Cerebellar cortex (tissue), 1 donor: ENCODE data around the gene EDEM2.
"Not testable (repeated sequence)": the region's sequence is repeated elsewhere in the genome, so short reads cannot be mapped to it uniquely, and the experiment has no call there.

Experiments
- DNase-seq: peaks from one replicate; pipeline ENCODE4 v3.0.0-alpha.2; 2015; ENCODE audit warnings: low spot score

Gene EDEM2, protein sequence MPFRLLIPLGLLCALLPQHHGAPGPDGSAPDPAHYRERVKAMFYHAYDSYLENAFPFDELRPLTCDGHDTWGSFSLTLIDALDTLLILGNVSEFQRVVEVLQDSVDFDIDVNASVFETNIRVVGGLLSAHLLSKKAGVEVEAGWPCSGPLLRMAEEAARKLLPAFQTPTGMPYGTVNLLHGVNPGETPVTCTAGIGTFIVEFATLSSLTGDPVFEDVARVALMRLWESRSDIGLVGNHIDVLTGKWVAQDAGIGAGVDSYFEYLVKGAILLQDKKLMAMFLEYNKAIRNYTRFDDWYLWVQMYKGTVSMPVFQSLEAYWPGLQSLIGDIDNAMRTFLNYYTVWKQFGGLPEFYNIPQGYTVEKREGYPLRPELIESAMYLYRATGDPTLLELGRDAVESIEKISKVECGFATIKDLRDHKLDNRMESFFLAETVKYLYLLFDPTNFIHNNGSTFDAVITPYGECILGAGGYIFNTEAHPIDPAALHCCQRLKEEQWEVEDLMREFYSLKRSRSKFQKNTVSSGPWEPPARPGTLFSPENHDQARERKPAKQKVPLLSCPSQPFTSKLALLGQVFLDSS

DNA sequence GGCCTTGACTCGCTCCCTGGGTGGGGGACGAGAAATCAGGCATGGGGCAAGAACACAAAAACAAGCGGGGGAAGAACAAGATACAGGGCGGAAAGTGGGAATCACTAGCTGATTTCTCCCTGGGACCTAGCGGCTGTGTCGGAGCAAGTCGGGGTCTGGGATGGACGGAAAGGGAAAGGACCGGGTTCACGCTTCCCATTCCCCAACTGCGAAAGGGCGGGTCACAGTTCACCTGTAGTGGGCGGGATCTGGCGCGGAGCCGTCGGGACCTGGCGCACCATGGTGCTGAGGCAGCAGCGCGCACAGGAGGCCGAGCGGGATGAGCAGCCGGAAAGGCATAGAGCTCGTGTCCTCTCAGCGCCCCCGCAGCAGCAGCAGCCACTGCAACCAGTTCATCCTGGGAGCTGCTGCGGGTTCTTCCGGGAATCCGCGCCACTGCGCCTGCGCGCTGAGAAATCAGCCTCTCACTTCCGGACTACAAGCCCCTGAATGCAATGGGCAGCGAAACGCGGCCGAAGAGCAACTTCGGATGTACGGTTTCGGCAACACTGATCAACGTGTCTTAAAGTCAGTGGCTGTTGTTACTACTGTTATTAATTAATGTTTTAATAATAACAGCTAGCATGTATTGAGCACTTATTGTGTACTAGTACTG, at the start of gene EDEM2:
TSS of gene EDEM2 (minus strand) at position 417 of the 655 bp plus-strand sequence. CDS start at position 339, 78 bp downstream.
- DNase-seq = peak; percentile 97

DNA sequence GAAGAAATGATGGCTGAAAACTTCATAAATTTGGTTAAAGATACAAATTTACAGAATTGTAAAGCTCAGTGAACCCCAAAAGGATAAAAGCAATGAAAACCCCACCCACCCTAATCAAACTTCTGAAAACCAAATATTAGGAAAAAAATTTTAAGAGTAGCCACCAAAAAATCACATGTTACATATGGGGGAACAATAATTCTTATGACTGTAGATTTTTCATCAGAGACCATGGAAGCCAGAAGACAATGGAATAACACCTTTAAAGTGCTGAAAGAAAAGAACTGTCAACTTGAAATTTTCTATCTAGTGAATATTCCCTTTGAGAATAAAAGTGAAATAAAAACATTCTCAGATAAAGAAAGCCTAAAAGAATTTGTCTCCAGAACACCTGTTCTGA, 49.2 kb upstream of the EDEM2 start:
- DNase-seq = no peak

DNA sequence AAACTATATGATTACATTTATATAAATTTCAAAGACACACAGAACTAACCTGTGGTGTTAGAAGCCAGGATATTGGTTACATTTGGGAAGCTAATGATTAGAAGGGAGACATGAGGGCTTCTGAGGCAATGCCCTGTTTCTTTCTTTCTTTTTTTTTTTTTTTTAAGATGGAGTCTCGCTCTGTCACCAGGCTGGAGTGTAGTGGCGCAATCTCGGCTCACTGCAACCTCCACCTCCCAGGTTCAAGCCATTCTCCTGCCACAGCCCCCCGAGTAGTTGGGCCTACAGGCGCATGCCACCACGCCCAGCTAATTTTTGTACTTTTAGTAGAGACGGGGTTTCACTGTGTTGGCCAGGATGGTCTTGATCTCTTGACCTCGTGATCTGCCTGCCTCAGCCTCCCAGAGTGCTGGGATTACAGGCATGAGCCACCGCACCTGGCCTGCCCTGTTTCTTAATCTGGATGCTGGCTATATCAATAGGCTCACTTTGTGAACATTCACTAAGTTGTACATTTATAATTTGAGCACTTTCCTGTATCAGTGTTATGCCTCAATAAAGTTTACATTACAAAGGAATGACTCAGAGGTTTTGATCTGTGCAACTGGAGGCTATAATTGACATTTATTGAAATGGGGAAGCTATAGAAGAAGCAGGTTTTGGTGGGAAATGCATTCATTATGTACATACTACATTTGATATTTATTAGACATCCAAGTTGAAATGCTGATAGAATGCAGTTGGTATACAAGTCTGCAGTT, 46.1 kb upstream of the EDEM2 start:
- DNase-seq = not testable (repeated sequence)

DNA sequence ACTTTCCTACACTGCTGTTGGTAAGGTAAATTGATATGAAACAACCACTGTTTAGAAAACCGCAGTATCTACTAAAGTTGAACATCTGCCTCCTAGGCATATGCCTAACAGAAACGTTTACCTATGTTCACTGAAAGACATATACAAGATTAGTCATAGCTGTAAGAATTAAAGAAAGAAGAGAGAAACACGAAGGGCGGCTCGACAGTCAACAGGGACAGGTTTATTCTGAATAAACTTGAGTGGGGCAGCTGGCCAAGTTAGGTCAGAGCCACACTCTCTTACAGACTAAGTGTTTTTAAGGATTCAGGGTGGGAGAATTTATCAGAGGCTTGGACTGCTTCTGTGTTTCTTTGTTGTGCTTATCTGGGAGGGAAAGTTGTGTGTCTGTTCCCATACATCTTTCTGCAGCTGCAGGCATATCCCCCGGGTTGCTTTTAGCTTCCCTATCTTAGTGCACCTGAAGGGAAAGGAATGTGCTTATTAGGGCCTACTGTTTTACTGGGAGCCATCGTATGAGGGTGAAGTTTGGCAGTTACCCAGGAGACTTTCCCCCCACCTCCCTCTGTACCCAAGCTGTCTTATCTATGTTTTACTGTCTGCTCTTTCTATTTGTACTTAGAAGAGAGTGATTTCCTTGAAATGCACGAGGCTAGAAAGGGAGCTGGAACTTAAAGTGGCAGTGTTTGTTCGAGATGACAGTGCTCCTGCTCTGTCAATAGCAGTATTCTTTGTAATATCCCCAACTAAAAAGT, 45.2 kb upstream of the EDEM2 start:
- no peak for DNase-seq

DNA sequence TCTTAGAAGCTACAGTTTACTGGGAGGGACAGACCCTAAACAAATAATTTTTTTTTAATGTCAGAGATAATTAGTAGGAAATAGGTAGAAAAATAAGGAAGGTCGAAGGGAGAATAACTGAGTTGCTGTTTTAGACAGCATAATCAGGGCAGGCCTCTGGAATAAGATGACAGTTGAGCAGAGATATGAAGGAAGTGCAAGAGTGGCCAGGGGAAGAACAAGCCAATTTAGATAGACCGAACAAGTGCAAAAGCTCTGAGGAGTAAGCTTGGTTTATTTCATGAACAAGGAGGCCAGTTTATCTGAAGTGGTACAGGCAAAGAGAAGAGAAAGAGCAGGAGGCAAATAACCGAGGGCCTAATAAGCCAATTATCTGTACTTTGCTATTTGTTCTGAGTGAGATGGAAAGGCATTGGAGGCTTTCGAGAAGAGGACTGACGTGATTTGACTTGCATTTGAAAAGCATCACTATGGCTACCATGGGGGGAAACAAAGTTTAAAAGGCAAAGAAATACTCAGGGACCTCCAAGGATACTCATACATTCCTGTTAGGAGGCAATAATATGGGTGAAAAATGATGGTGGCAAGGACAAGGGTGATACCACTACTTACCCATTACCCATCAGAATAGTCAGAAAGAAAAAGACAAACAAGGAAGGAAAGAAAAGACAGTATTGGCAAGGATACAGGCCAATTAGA, 44.4 kb upstream of the EDEM2 start:
- no peak for DNase-seq

DNA sequence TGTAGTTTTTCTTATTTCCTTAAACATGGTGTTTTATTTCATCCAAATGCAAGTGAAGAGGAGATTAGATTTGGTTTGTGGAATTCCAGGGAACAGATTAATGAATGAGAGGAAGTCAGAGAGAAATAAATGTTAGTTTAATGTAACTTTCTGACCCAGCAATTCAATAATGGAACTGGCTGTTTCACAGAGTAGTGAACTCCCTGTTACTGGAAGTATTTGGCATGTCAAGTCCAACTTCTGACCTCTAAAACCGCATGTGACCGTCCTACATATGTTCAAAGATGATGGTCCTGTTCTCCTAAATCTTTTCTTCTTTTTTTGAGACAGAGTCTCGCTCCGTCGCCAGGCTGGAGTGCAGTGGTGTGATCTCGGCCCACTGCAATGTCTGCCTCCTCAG, 43.4 kb upstream of the EDEM2 start:
- no peak for DNase-seq

DNA sequence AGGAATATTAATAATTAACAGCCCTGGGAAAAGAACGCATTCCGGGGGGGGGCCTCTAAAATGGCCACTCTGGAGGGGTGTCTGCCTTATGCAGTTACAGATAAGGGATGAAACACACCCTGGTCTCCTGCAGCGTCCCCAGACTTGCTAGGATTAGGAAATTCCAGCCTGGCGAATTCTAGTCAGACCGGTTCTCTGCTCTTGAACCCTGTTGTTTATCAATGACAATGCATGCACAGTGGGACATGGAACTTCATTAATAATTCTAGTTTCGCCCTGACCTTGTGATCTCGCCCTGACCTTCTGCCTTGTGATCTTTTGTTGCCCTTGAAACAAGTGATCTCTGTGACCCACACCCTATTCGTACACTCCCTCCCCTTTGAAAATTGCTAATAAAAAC, 42.1 kb upstream of the EDEM2 start:
- not testable (repeated sequence) for DNase-seq

DNA sequence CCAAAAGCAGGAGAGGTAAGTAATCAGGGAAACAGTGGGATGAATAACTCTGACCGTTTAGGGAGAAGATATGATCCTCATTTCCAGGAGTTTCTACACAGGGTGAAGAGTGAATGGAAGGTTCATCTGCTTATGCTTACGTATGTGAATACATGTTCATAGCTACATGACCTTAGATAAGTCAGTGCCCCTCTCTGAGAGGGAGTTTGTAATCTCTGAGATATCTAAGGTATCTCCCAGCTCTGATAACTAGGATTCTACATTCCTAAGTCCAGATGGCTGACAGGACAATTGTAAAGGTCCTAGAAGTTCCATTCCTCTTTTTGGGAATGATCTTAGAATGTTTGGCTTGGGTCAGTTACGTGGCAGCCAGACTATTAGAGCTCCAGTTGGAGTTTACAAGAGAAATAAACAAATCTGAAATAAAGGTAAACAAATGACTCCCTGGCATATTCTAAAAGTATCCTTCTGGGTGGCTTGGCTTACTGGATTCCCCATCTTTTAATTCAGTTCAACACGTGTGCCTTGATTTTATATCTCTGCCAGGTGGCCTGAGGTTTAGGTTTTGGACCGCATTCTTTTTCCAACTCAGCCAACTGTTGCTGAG, 40.6 kb upstream of the EDEM2 start:
- DNase-seq = no peak

DNA sequence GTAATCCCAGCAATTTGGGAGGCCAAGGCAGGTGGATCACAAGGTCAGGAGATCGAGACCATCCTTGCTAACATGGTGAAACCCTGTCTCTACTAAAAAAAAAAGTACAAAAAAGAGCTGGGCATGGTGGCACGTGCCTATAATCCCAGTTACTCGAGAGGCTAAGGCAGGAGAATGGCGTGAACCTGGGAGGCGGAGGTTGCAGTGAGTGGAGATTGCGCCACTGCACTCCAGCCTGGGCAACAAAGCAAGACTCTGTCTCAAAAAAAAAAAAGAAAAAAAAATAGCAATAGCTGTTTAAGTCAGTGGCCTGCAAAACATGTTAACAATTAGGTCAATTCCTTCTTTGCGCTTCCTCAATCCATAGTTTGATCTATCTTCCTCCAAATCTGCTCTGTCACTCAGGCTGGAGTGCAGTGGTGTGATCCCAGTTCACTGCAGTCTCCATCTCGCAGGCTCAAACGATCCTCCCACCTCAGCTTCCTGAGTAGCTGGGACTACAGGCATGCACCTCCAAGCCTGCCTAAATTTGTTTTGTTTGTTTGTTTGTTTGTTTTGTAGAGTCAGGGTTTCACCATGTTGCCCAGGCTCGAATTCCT, 39.7 kb upstream of the EDEM2 start:
- not testable (repeated sequence) for DNase-seq

DNA sequence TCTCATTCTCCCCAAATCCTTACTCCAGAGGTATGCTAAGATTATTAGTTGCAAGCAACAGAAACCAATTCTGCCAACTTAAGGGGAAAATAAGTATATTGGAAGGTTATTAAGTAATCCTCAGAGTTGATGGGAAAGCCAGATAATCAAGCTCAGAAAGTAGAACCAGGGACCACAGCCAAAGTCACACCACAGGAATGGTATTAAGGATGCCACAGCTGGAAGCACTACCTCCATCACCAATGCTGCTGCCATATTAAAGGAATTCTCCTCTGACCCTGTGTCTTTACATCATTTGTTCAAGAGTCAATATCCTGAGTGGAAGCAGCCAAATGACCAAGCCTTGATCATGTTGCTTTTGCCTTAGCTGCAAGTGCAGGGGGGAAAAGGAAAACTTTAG, 34.6 kb upstream of the EDEM2 start:
- peak; percentile 52 for DNase-seq

DNA sequence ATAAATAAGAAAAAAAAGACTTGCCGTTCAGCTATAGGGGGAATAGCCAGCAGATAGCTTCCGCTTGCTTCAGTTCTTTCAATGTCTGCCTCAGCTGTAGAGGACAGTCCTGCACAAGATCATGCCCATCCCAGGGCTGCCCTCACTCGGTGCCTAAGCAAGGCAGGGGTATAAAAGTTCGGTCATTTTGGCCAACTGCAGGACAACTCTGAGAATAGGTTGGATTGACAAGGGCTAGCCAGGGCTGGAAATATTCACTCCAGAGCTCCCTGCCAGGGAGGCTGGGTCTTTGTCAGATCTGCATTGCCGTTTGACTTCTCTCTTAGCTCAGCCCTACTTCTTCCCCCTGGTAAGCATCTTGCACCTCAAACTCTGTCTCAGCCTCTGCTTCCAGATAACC, 33.1 kb upstream of the EDEM2 start:
- DNase-seq = peak; percentile 51

DNA sequence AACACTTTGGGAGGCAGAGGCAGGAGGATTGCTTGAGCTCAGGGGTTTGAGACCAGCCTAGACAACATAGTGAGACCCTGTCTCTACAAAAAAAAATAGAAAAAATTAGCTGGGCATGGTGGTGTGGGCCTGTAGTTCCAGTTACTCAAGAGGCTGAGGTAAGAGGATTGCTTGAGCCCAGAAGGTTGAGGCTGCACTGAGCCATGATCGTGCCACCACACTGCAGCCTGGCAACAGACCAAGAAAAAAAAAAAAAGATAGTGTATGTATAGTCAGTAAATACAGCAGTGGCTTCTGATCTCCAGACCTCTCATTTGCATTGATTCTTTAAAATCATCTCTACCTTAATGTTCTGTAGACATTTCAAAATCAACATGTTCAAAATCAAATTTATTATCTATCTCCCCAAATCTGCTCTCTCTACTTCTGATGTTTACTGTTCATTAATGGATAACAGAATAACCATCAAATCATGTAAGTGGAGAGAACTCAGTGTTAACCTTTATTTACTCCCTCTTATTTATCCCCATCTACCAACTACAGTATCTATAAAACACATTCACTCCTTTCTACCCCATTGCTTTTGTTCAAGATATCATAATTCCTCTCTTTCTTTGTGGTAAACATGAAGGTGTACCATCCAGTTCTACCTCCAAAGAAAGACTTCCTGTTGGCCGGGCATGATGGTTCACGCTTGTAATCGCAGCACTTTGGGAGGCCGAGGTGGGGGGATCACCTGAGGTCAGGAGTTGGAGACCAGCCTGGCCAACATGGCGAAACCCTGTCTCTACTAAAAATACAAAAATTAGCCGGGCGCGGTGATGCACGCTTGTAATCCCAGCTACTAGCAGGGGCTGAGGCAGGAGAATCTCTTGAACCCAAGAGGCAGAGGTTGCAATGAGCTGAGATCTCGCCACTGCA, 32.4 kb upstream of the EDEM2 start:
- DNase-seq = no peak

DNA sequence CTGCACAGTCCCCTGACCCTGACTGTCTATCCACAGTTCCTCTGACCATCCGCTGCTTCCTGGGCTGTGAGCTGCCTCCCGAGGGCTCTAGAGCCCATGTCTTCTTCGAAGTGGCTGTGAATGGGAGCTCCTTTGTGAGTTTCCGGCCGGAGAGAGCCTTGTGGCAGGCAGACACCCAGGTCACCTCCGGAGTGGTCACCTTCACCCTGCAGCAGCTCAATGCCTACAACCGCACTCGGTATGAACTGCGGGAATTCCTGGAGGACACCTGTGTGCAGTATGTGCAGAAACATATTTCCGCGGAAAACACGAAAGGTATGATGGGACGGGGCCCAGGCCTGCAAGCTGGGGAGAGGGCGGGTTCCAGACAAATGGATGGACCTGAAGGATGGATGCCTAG, 29.0 kb upstream of the EDEM2 start:
- no peak for DNase-seq

DNA sequence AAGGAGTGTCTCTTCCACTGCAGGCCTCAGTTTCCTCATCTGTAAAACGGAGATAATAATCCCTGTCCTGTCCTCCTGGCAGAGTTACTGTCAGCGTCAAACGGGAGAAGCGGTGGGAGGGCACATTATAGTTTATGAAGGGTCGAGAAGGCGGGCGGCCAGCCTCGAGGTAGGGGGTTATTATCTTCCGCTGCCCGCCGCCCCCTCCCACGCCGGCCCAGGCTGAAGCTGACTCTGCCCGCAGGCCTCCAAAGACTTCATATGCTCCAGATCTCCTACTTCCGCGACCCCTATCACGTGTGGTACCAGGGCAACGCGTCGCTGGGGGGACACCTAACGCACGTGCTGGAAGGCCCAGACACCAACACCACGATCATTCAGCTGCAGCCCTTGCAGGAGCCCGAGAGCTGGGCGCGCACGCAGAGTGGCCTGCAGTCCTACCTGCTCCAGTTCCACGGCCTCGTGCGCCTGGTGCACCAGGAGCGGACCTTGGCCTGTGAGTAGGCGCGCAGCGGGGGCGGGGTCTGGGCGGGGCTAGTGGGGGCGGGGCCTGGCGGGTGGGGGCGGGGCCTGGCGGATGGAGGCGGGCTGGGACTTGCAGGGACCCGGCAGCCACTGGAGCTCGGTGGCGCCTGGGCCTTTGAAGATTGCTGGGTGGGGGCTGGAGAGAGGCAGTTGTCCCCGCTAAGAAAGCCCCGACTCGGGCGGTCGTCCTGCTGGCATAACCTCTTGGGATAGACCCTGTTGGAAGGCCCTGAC, 27.5 kb upstream of the EDEM2 start:
- peak; percentile 79 for DNase-seq

DNA sequence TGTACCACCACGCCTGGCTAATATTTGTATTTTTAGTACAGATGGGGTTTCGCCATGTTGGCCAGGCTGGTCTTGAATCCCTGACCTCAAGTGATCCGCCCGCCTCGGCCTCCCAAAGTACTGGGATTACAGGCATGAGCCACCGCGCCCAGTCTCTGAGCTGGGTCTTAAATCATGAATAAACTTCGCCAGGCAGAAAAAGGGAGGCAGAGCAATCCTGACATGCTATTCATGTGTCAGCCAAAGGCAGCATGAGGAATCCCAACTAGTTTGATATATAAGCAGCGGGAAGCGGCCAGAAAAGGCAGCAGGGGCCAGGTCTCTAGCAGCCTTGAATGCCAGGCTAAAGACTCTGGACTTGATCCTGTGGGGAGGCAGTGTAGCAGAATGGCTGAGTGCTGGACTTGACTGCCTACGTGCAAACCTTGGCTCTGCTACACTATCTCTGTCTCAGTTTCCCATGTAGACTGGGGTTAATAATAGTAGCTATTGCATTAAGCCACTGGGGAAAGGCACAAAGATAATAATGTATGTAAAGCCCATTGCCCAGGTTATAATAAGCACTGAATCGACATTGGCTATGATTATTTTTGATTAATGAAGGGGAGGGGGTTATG, 26.5 kb upstream of the EDEM2 start:
- DNase-seq = no peak

DNA sequence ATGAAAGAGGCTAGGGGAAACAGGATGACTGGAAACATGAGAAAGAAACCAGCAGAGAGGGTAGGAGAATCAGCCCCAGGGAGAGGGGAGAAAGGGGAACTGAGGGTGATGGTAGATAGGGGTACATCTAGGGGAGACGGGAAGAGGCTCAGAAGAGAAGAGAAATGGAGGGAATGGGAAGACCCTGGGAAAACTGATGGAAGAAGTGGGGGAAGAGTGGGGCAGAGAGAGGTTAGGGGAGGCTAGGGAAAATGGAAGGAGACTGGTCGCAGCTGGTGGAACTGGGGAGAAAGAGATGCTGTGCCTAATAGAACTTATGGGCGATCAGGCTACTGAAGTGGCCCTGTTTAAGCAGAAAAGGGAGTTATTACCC, 25.3 kb upstream of the EDEM2 start:
- no peak for DNase-seq

DNA sequence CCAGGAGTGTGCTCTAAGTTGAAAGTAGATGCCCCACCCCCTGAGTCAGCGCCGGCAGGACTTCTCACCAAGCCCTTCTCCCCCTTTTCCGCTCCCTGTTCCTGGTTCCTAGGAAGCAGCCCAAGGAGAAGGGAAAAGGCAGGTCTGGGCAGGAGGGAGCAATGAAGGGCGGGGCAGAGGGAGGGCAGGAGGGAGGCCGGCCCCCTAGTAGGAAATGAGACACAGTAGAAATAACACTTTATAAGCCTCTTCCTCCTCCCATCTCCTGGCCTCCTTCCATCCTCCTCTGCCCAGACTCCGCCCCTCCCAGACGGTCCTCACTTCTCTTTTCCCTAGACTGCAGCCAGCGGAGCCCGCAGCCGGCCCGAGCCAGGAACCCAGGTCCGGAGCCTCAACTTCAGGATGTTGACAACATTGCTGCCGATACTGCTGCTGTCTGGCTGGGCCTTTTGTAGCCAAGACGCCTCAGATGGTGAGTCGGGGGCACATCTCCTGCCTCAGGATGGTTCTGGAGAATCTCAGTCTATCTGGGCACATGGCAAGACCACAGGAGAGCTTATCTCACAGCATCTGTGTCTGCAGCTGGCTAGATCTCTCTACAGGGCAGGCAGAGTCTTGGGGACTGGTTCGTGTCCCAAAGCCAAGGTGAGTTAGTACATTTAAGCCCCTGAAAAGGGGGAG, 24.8 kb upstream of the EDEM2 start, which contains the start of gene PROCR:
TSS of gene PROCR (plus strand) at position 320 of the 681 bp plus-strand sequence. CDS start at position 403, 83 bp downstream.
- DNase-seq = peak; percentile 93
